RCC 7860 (cell line): ENCODE results near the gene PPDPF.
"Not testable (repeated sequence)": the region's sequence is repeated elsewhere in the genome, so short reads cannot be mapped to it uniquely, and the experiment has no call there.

Source experiments
- DNase-seq: peaks from one replicate; pipeline ENCODE4 v3.0.0-alpha.2; 2015; ENCODE audit warnings: low spot score
- FAIRE-seq: peaks from 2 replicates; lab custom pipeline; 2012; peaks lifted over from hg19 to GRCh38; lab: Jason Lieb, UNC

The PPDPF gene

GRCh38 chr20:63547725-63548480 is 27.3 kb downstream of the PPDPF start, which contains the start of gene SRMS:
Gene SRMS, minus strand, starts transcription at chr20:63547749. Its CDS starts 286 bp downstream, at chr20:63547463.
- DNase-seq, result no peak
- no peak for FAIRE-seq

GRCh38 chr20:63548542-63548941 is 28.0 kb downstream of the PPDPF start:
- no peak for DNase-seq
- FAIRE-seq, result no peak

GRCh38 chr20:63549019-63549418 is 28.5 kb downstream of the PPDPF start:
- no peak for DNase-seq

GRCh38 chr20:63549679-63550282 is 29.2 kb downstream of the PPDPF start:
- no peak for FAIRE-seq
- no peak for DNase-seq

More at GRCh38 chr20:63549019-63549418, 28.5 kb downstream of the PPDPF start:
- FAIRE-seq, result no peak

- FAIRE-seq (no peak), DNase-seq (no peak)
These were observed 30.5 kb downstream of the PPDPF start for GRCh38 chr20:63551068-63551467.

- no peak for DNase-seq
- FAIRE-seq, result no peak
These were observed 32.1 kb downstream of the PPDPF start for GRCh38 chr20:63552481-63553249.

- FAIRE-seq (no peak), DNase-seq (peak; percentile 21)
These were observed 32.8 kb downstream of the PPDPF start for GRCh38 chr20:63553251-63553932.

- no peak for DNase-seq
- no peak for FAIRE-seq
These were observed 33.3 kb downstream of the PPDPF start, which contains the start of gene FNDC11 for GRCh38 chr20:63553933-63554290. Gene FNDC11, plus strand, starts transcription at chr20:63554159. Its CDS starts 1,505 bp downstream, at chr20:63555664.

GRCh38 chr20:63554361-63555278 is 34.1 kb downstream of the PPDPF start:
- no peak for FAIRE-seq
- DNase-seq, result no peak

GRCh38 chr20:63555661-63556381 is 35.3 kb downstream of the PPDPF start:
- FAIRE-seq (no peak), DNase-seq (no peak)

- FAIRE-seq, result no peak
- no peak for DNase-seq
These were observed 36.4 kb downstream of the PPDPF start for GRCh38 chr20:63556873-63557478.

GRCh38 chr20:63557481-63557891 is 36.9 kb downstream of the PPDPF start:
- DNase-seq, result no peak
- FAIRE-seq, result no peak

- FAIRE-seq (no peak), DNase-seq (no peak)
These were observed 38.4 kb downstream of the PPDPF start for GRCh38 chr20:63558804-63559484.

GRCh38 chr20:63559485-63560332 is 39.1 kb downstream of the PPDPF start:
- FAIRE-seq, DNase-seq: not testable (repeated sequence)

GRCh38 chr20:63560333-63560805 is 39.8 kb downstream of the PPDPF start:
- no peak for DNase-seq
- no peak for FAIRE-seq

GRCh38 chr20:63560856-63561609 is 40.5 kb downstream of the PPDPF start:
- DNase-seq (no peak), FAIRE-seq (no peak)
